ENCODE results near the gene MAML2. TPM values are rescaled to one million over a fixed set of nuclear protein-coding genes. Genes with fewer than 3 reads are reported as not detected.

The MAML2 gene
- total and polyA plus RNA-seq, 2 of the 8 experiments (the other 6 are each of a cell fraction or from before 2014, with no cell fraction given) = 3.8 to 6.6 TPM

DNA sequence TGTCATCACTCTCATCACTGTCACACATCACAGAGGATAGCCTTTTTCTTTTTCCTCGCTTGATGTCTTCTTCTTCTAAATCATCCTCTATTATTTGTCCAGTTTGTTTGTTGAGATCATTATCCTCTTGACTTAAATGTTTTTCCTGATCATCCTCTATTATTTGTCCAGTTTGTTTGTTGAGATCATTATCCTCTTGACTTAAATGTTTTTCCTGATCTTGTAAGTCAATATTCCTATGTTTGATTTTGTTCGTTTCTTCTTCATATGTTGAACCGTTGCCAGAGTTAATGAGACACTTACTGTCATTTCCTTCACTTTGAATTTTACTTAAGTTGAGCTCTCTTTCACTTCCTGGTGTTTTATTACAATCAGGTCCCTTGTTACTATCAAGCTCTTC lies 41.2 kb upstream of the MAML2 start (continued):
- TF ChIP-seq, protein P1, sequence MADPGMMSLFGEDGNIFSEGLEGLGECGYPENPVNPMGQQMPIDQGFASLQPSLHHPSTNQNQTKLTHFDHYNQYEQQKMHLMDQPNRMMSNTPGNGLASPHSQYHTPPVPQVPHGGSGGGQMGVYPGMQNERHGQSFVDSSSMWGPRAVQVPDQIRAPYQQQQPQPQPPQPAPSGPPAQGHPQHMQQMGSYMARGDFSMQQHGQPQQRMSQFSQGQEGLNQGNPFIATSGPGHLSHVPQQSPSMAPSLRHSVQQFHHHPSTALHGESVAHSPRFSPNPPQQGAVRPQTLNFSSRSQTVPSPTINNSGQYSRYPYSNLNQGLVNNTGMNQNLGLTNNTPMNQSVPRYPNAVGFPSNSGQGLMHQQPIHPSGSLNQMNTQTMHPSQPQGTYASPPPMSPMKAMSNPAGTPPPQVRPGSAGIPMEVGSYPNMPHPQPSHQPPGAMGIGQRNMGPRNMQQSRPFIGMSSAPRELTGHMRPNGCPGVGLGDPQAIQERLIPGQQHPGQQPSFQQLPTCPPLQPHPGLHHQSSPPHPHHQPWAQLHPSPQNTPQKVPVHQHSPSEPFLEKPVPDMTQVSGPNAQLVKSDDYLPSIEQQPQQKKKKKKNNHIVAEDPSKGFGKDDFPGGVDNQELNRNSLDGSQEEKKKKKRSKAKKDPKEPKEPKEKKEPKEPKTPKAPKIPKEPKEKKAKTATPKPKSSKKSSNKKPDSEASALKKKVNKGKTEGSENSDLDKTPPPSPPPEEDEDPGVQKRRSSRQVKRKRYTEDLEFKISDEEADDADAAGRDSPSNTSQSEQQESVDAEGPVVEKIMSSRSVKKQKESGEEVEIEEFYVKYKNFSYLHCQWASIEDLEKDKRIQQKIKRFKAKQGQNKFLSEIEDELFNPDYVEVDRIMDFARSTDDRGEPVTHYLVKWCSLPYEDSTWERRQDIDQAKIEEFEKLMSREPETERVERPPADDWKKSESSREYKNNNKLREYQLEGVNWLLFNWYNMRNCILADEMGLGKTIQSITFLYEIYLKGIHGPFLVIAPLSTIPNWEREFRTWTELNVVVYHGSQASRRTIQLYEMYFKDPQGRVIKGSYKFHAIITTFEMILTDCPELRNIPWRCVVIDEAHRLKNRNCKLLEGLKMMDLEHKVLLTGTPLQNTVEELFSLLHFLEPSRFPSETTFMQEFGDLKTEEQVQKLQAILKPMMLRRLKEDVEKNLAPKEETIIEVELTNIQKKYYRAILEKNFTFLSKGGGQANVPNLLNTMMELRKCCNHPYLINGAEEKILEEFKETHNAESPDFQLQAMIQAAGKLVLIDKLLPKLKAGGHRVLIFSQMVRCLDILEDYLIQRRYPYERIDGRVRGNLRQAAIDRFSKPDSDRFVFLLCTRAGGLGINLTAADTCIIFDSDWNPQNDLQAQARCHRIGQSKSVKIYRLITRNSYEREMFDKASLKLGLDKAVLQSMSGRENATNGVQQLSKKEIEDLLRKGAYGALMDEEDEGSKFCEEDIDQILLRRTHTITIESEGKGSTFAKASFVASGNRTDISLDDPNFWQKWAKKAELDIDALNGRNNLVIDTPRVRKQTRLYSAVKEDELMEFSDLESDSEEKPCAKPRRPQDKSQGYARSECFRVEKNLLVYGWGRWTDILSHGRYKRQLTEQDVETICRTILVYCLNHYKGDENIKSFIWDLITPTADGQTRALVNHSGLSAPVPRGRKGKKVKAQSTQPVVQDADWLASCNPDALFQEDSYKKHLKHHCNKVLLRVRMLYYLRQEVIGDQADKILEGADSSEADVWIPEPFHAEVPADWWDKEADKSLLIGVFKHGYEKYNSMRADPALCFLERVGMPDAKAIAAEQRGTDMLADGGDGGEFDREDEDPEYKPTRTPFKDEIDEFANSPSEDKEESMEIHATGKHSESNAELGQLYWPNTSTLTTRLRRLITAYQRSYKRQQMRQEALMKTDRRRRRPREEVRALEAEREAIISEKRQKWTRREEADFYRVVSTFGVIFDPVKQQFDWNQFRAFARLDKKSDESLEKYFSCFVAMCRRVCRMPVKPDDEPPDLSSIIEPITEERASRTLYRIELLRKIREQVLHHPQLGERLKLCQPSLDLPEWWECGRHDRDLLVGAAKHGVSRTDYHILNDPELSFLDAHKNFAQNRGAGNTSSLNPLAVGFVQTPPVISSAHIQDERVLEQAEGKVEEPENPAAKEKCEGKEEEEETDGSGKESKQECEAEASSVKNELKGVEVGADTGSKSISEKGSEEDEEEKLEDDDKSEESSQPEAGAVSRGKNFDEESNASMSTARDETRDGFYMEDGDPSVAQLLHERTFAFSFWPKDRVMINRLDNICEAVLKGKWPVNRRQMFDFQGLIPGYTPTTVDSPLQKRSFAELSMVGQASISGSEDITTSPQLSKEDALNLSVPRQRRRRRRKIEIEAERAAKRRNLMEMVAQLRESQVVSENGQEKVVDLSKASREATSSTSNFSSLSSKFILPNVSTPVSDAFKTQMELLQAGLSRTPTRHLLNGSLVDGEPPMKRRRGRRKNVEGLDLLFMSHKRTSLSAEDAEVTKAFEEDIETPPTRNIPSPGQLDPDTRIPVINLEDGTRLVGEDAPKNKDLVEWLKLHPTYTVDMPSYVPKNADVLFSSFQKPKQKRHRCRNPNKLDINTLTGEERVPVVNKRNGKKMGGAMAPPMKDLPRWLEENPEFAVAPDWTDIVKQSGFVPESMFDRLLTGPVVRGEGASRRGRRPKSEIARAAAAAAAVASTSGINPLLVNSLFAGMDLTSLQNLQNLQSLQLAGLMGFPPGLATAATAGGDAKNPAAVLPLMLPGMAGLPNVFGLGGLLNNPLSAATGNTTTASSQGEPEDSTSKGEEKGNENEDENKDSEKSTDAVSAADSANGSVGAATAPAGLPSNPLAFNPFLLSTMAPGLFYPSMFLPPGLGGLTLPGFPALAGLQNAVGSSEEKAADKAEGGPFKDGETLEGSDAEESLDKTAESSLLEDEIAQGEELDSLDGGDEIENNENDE (IDR thresholded peaks at IDR 0.05; ENCODE audit: insufficient replicate concordance, low read length) = no peak
- TF ChIP-seq RFX5 (IDR thresholded peaks at IDR 0.05; ENCODE audit: borderline replicate concordance, low read depth, low read length) = no peak
- TF ChIP-seq, protein P2, sequence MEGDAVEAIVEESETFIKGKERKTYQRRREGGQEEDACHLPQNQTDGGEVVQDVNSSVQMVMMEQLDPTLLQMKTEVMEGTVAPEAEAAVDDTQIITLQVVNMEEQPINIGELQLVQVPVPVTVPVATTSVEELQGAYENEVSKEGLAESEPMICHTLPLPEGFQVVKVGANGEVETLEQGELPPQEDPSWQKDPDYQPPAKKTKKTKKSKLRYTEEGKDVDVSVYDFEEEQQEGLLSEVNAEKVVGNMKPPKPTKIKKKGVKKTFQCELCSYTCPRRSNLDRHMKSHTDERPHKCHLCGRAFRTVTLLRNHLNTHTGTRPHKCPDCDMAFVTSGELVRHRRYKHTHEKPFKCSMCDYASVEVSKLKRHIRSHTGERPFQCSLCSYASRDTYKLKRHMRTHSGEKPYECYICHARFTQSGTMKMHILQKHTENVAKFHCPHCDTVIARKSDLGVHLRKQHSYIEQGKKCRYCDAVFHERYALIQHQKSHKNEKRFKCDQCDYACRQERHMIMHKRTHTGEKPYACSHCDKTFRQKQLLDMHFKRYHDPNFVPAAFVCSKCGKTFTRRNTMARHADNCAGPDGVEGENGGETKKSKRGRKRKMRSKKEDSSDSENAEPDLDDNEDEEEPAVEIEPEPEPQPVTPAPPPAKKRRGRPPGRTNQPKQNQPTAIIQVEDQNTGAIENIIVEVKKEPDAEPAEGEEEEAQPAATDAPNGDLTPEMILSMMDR (IDR thresholded peaks at IDR 0.05; ENCODE audit: control extremely low read depth in 1 of 3, insufficient read depth in 1 of 3, low read depth in 1 of 3, low read length in 3 of 3) = no peak
